GM12878 (cell line): ENCODE measurements around the gene TCEAL1. TPM values are rescaled to one million over a fixed set of nuclear protein-coding genes. Genes with fewer than 3 reads are reported as not detected.

Source experiments
- ATAC-seq: fragments of 200-7000 bp; cut with Tn5 transposase; 3 replicates; pipeline ENCODE4 v1.9.1; 2020; ENCODE audit warnings: mild to moderate bottlenecking, moderate library complexity
- BruUV-seq: library from RNA; stranded (reverse); fragments of 400-500 nt; replicated peaks from 2 replicates; lab custom pipeline; 2021; lab: Mats Ljungman, UMichigan
- CTCF ChIA-PET: fragments of 300-600 bp; sonication (Branson Sonifier 250); formaldehyde crosslinking; extraction: SDS; loops from one replicate; lab custom pipeline; 2021; ENCODE audit warnings: inconsistent platforms; lab: Yijun Ruan, JAX
- POLR2A ChIA-PET: fragments of 350-600 bp; formaldehyde crosslinking; extraction: SDS; loops from one replicate; lab custom pipeline; 2021; ENCODE audit warnings: inconsistent platforms; lab: Charles Lee
- RAD21 ChIA-PET: fragments of 300-600 bp; sonication (Branson Sonifier 250); formaldehyde crosslinking; loops from one replicate; lab custom pipeline; 2023; ENCODE audit warnings: antibody characterized with exemption; ENCODE audit not compliant: unreplicated experiment; lab: Charles Lee
- SMC1A ChIA-PET: fragments of 300-600 bp; sonication (Branson Sonifier 250); formaldehyde crosslinking; loops from one replicate; lab custom pipeline; 2023; ENCODE audit not compliant: unreplicated experiment, uncharacterized antibody; lab: Charles Lee
- DNase-seq: peaks from one replicate; pipeline ENCODE4 v3.0.0-alpha.2; 2011; ENCODE audit warnings: low read depth, low spot score
- FAIRE-seq: peaks from 3 replicates; lab custom pipeline; 2011; peaks lifted over from hg19 to GRCh38; lab: Jason Lieb, UNC
- H2AFZ ChIP-seq: 2 replicates; pipeline ENCODE4 v1.6.0; 2011; ENCODE audit warnings: low read depth, low read length, control low read depth; ENCODE audit not compliant: control insufficient read depth
- H3K27ac ChIP-seq: 2 replicates; pipeline ENCODE4 v1.5.1; 2011; ENCODE audit warnings: control low read depth; ENCODE audit not compliant: control insufficient read depth, insufficient read depth
- H3K27me3 ChIP-seq, 2 experiments: replicated peaks in 1 of 2; 2 replicates each; pipeline versions ENCODE4 v1.6.0 to v1.6.1; 2011; ENCODE audit warnings: low read length in 1 of 2; ENCODE audit not compliant: control insufficient read depth in 2 of 2, insufficient read depth in 2 of 2
- H3K36me3 ChIP-seq, 2 experiments: 2 replicates each; pipeline ENCODE4 v1.5.1; 2011; ENCODE audit warnings: low read length in 1 of 2; ENCODE audit not compliant: control insufficient read depth in 2 of 2, insufficient read depth in 2 of 2
- H3K4me1 ChIP-seq: 2 replicates; pipeline ENCODE4 v1.6.1; 2011; ENCODE audit warnings: mild to moderate bottlenecking, low read length, moderate library complexity, mixed read lengths; ENCODE audit not compliant: control insufficient read depth, insufficient read depth
- H3K4me2 ChIP-seq: 2 replicates; pipeline ENCODE4 v1.6.0; 2011; ENCODE audit warnings: control low read depth; ENCODE audit not compliant: control insufficient read depth, insufficient read depth
- H3K4me3 ChIP-seq: fragments of 200-600 bp; sonication (generic); 2 replicates; pipeline ENCODE4 v1.5.1; 2016
- H3K79me2 ChIP-seq: 2 replicates; pipeline ENCODE4 v1.6.0; 2011; ENCODE audit warnings: low read length; ENCODE audit not compliant: control insufficient read depth, insufficient read depth
- H3K9ac ChIP-seq: 2 replicates; pipeline ENCODE4 v1.8.0; 2011; ENCODE audit warnings: low read length, control low read depth, mixed read lengths; ENCODE audit not compliant: control insufficient read depth, insufficient read depth
- H3K9me3 ChIP-seq: replicated peaks from 3 replicates; pipeline ENCODE4 v1.5.1; 2011; ENCODE audit warnings: mild to moderate bottlenecking, low read length; ENCODE audit not compliant: control insufficient read depth, insufficient read depth
- H4K20me1 ChIP-seq: 2 replicates; pipeline ENCODE4 v1.6.0; 2011; ENCODE audit not compliant: control insufficient read depth, insufficient read depth
- EP300 ChIP-seq, 2 experiments: fragments of 150-350 bp in 1 of 2; IDR thresholded peaks; 2 replicates each; pipeline ENCODE4 v1.6.1; 2011 to 2012; ENCODE audit warnings: low read depth in 2 of 2, low read length in 2 of 2, borderline replicate concordance in 1 of 2, improper control_type of control experiment in 1 of 2, inconsistent platforms in 1 of 2; ENCODE audit not compliant: control insufficient read depth in 1 of 2
- IKZF1 ChIP-seq: fragments of 450-650 bp; conservative IDR thresholded peaks from 2 replicates; pipeline ENCODE4 v1.6.1; 2017; ENCODE audit warnings: antibody characterized with exemption, mild to moderate bottlenecking
- NFIC ChIP-seq: IDR thresholded peaks from 2 replicates; pipeline ENCODE4 v1.6.1; 2012; ENCODE audit warnings: low read depth, mild to moderate bottlenecking, inconsistent platforms, low read length, moderate library complexity
- NFXL1 ChIP-seq: fragments of 450-650 bp; IDR thresholded peaks from 2 replicates; pipeline ENCODE4 v1.6.1; 2017; ENCODE audit warnings: antibody characterized with exemption, mild to moderate bottlenecking, borderline replicate concordance
- PML ChIP-seq: IDR thresholded peaks from 2 replicates; pipeline ENCODE4 v1.6.1; 2012; ENCODE audit warnings: low read length, inconsistent platforms
- RAD21 ChIP-seq: IDR thresholded peaks from 2 replicates; pipeline ENCODE4 v1.6.1; 2011; ENCODE audit warnings: mild to moderate bottlenecking, low read depth, low read length, moderate library complexity; ENCODE audit not compliant: insufficient read depth
- SMAD1 ChIP-seq: fragments of 450-650 bp; IDR thresholded peaks from 2 replicates; pipeline ENCODE4 v1.6.1; 2018; ENCODE audit warnings: mild to moderate bottlenecking, low read depth; ENCODE audit not compliant: partially characterized antibody
- ZNF384 ChIP-seq: IDR thresholded peaks from 2 replicates; pipeline ENCODE4 v1.6.1; 2012; ENCODE audit warnings: low read depth, mild to moderate bottlenecking, low read length, improper control_type of control experiment, borderline replicate concordance
- ZZZ3 ChIP-seq: IDR thresholded peaks from 2 replicates; pipeline ENCODE4 v1.6.1; 2011; ENCODE audit warnings: low read depth; ENCODE audit not compliant: control insufficient read depth, insufficient read length
- WGBS: methylation state at CpG from one replicate; pipeline ENCODE4 v1.1.6; 2016; ENCODE audit warnings: low lambda C conversion rate; ENCODE audit not compliant: insufficient replicate concordance, insufficient coverage; ENCODE audit errors: missing lambda C conversion rate; 5-methylcytosine and 5-hydroxymethylcytosine counted together
- in situ Hi-C: fragments of 300-500 bp; cut with MboI; formaldehyde crosslinking; loops from 9 replicates; pipeline ENCODE4 v1.14.3; 2018; ENCODE audit warnings: mixed read lengths
- intact Hi-C: fragments of 100-400 bp; cut with micrococcal nuclease; formaldehyde crosslinking; loops from one replicate; pipeline ENCODE4 v1.14.2; 2022; ENCODE audit not compliant: unreplicated experiment
- polyA plus RNA-seq, 11 experiments: library from polyadenylated mRNA; depleted of rRNA in 4 of 11; unstranded in 6 of 11; stranded (reverse) in 5 of 11; fragments of >200 nt; fragmentation: Nextera tagmentation in 4 of 11; fragmentation: Illumina TruSeq in 1 of 11; extraction: Ambion mirVana in 4 of 11; extraction: Trizol in 1 of 11; gene quantifications; 1 replicate in 1 of 11; 2 replicates in 10 of 11; pipeline versions ENCODE4 v1.2.1 to v1.2.3, GENCODE V29; 2011 to 2016; ENCODE audit warnings: inconsistent platforms in 2 of 11, missing spikeins in 2 of 11, low read depth in 1 of 11
- total RNA-seq, 4 experiments: library from RNA; depleted of rRNA in 3 of 4; stranded (reverse); fragments of >200 nt in 3 of 4; fragmentation: Illumina TruSeq in 1 of 4; extraction: Trizol in 1 of 4; gene quantifications; 2 replicates each; pipeline versions ENCODE4 v1.2.1 to v1.2.3, GENCODE V29; 2013 to 2021
- TF ChIP-seq, protein P1 (sequence below): fragments of 450-650 bp; formaldehyde crosslinking; IDR thresholded peaks from 2 replicates; pipeline ENCODE4 v1.4.0; 2022; ENCODE audit warnings: mild to moderate bottlenecking, moderate library complexity
- TF ChIP-seq, protein P2 (sequence below): fragments of 450-650 bp; IDR thresholded peaks from 2 replicates; pipeline ENCODE4 v1.6.1; 2017; ENCODE audit warnings: mild to moderate bottlenecking
- TF ChIP-seq, protein P3 (sequence below): fragments of 450-650 bp; IDR thresholded peaks from 2 replicates; pipeline ENCODE4 v1.6.1; 2017; ENCODE audit warnings: mild to moderate bottlenecking, moderate library complexity

Gene TCEAL1
- total and polyA plus RNA-seq, 10 of the 15 experiments (the other 5 are each of a cell fraction or from before 2014, with no cell fraction given) = 10.1 to 24.3 (median 17.8) TPM

DNA sequence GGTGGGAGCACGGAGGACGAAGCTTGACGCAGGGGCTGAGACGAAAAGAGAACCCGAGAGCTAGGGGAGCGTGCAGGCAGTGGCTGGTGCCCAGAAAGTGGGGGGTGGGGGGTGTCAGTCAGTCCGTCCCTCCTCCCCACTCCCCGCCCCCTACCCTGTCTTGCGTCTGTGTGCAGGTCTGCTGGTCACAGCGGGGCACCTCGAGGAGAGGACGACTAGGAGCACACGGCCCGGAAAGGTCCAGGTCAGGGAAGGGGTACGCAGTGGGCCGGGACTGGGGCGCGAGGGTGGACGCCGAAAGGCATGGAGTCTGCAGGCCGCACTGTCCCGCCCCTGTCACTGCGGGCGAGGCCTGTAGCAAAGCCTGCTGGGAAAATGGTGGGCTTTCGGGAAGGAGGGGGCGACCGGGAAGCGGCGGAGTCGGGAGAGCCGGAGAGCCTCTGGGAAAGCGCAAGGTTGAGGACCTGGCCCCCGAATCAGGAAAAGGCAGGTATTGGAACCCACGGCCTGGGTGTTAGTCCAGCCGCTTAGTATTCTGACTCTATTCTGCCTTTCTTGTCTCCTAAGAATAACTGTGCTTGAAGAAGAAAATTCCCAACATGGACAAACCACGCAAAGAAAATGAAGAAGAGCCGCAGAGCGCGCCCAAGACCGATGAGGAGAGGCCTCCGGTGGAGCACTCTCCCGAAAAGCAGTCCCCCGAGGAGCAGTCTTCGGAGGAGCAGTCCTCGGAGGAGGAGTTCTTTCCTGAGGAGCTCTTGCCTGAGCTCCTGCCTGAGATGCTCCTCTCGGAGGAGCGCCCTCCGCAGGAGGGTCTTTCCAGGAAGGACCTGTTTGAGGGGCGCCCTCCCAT is 769 bp downstream of the TCEAL1 start:
- ChIA-PET CTCF (interaction anchor here (0.7 to 1.8 kb wide), 10 partner anchors 9 to 289 kb away, joined by 3 to 5 read pairs (median 4); no protein-coding TSS in a partner anchor), POLR2A (interaction anchor here (0.6 to 1.0 kb wide), 5 partner anchors 22 to 1491 kb away, joined by 3 to 4 read pairs (median 3); partner anchors contain the start of gene TCEAL3), RAD21 (interaction anchor here (0.7 to 1.1 kb wide), 2 partner anchors 96 to 188 kb away, joined by 3 to 6 read pairs; no protein-coding TSS in a partner anchor), SMC1A (interaction anchor here (0.9 to 1.6 kb wide), 3 partner anchors 56 to 96 kb away, joined by 3 to 6 read pairs (median 4); no protein-coding TSS in a partner anchor)
- Histone ChIP-seq H3K4me2 (peak overlapping the region; percentile 15), H3K36me3 (no peaks in the 10 kb centered on the region), H3K79me2 (no peaks in the 10 kb centered on the region), H3K27me3 (no peaks in the 10 kb centered on the region), H2AFZ (peak overlapping the region; percentile 86), H3K9ac (peak overlapping the region; percentile 59), H3K9me3 (no peaks in the 10 kb centered on the region), H4K20me1 (no peaks in the 10 kb centered on the region), H3K27ac (peak overlapping the region; percentile 16), H3K4me3 (peak overlapping the region; percentile 60), H3K4me1 (no peaks in the 10 kb centered on the region)
- intact Hi-C loops (loop anchor here (1.0 kb wide), 1 partner anchor 58 kb away; no protein-coding TSS in a partner anchor), in situ Hi-C loops (no loop called here)
- WGBS = 31% methylated on average over 48 of the region's 49 CpGs
- ATAC-seq = peak; percentile 75
- BruUV-seq = no TSS peak
- no peak for DNase-seq
- FAIRE-seq = no peak
- TF ChIP-seq RAD21 (peak; percentile 32; the same call in 1 of the 2 replicates), IKZF1 (peak; percentile 71), EP300 (IDR thresholded peaks at IDR 0.05; ENCODE audit: borderline replicate concordance in 1 of 2, control insufficient read depth in 1 of 2, low read depth in 2 of 2, low read length in 2 of 2) (no peak), NFIC (no peak), NFXL1 (0 out of 2 replicates have a peak, but pooled peaks have one; percentile 67), SMAD1 (no peak), ZZZ3 (no peak), ZNF384 (no peak), PML (no peak)
- TF ChIP-seq, protein P1, sequence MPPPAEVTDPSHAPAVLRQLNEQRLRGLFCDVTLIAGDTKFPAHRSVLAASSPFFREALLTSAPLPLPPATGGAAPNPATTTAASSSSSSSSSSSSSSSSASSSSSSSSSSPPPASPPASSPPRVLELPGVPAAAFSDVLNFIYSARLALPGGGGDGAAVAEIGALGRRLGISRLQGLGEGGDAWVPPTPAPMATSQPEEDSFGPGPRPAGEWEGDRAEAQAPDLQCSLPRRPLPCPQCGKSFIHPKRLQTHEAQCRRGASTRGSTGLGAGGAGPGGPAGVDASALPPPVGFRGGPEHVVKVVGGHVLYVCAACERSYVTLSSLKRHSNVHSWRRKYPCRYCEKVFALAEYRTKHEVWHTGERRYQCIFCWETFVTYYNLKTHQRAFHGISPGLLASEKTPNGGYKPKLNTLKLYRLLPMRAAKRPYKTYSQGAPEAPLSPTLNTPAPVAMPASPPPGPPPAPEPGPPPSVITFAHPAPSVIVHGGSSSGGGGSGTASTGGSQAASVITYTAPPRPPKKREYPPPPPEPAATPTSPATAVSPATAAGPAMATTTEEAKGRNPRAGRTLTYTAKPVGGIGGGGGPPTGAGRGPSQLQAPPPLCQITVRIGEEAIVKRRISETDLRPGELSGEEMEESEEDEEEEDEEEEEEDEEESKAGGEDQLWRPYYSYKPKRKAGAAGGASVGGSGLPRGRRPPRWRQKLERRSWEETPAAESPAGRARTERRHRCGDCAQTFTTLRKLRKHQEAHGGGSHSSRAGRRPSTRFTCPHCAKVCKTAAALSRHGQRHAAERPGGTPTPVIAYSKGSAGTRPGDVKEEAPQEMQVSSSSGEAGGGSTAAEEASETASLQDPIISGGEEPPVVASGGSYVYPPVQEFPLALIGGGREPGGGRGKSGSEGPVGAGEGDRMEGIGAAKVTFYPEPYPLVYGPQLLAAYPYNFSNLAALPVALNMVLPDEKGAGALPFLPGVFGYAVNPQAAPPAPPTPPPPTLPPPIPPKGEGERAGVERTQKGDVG = no peak
- TF ChIP-seq, protein P2, sequence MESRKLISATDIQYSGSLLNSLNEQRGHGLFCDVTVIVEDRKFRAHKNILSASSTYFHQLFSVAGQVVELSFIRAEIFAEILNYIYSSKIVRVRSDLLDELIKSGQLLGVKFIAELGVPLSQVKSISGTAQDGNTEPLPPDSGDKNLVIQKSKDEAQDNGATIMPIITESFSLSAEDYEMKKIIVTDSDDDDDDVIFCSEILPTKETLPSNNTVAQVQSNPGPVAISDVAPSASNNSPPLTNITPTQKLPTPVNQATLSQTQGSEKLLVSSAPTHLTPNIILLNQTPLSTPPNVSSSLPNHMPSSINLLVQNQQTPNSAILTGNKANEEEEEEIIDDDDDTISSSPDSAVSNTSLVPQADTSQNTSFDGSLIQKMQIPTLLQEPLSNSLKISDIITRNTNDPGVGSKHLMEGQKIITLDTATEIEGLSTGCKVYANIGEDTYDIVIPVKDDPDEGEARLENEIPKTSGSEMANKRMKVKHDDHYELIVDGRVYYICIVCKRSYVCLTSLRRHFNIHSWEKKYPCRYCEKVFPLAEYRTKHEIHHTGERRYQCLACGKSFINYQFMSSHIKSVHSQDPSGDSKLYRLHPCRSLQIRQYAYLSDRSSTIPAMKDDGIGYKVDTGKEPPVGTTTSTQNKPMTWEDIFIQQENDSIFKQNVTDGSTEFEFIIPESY = no peak
- TF ChIP-seq, protein P3, sequence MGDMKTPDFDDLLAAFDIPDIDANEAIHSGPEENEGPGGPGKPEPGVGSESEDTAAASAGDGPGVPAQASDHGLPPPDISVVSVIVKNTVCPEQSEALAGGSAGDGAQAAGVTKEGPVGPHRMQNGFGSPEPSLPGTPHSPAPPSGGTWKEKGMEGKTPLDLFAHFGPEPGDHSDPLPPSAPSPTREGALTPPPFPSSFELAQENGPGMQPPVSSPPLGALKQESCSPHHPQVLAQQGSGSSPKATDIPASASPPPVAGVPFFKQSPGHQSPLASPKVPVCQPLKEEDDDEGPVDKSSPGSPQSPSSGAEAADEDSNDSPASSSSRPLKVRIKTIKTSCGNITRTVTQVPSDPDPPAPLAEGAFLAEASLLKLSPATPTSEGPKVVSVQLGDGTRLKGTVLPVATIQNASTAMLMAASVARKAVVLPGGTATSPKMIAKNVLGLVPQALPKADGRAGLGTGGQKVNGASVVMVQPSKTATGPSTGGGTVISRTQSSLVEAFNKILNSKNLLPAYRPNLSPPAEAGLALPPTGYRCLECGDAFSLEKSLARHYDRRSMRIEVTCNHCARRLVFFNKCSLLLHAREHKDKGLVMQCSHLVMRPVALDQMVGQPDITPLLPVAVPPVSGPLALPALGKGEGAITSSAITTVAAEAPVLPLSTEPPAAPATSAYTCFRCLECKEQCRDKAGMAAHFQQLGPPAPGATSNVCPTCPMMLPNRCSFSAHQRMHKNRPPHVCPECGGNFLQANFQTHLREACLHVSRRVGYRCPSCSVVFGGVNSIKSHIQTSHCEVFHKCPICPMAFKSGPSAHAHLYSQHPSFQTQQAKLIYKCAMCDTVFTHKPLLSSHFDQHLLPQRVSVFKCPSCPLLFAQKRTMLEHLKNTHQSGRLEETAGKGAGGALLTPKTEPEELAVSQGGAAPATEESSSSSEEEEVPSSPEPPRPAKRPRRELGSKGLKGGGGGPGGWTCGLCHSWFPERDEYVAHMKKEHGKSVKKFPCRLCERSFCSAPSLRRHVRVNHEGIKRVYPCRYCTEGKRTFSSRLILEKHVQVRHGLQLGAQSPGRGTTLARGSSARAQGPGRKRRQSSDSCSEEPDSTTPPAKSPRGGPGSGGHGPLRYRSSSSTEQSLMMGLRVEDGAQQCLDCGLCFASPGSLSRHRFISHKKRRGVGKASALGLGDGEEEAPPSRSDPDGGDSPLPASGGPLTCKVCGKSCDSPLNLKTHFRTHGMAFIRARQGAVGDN = 0 out of 2 replicates have a peak, but pooled peaks have one; percentile 29
